OCI-LY1 (cell line): ENCODE data around the gene KY.

Source experiments
- H2AFZ ChIP-seq: fragments of 200-600 bp; sonication (generic), shearing (Covaris generic); 2 replicates; pipeline ENCODE4 v1.6.0; 2014; ENCODE audit warnings: antibody characterized with exemption, mild to moderate bottlenecking, low read length
- H3F3A ChIP-seq: fragments of 200-600 bp; sonication (generic), shearing (Covaris generic); 2 replicates; pipeline ENCODE4 v1.6.0; 2014; ENCODE audit warnings: mild to moderate bottlenecking, antibody characterized with exemption, low read length, moderate library complexity; ENCODE audit not compliant: insufficient read depth
- H3K27ac ChIP-seq: fragments of 200-600 bp; sonication (generic); 2 replicates; pipeline ENCODE4 v1.5.1; 2014; ENCODE audit warnings: low read length, mixed run types, mild to moderate bottlenecking, low read depth; ENCODE audit not compliant: poor library complexity, severe bottlenecking
- H3K27me3 ChIP-seq: fragments of 200-600 bp; sonication (generic); 2 replicates; pipeline ENCODE4 v1.6.0; 2014; ENCODE audit warnings: antibody characterized with exemption, mild to moderate bottlenecking, low read length, moderate library complexity; ENCODE audit not compliant: insufficient read depth
- H3K36me3 ChIP-seq: fragments of 200-600 bp; sonication (generic); 2 replicates; pipeline ENCODE4 v1.6.1; 2014; ENCODE audit warnings: mild to moderate bottlenecking, antibody characterized with exemption, low read length, moderate library complexity, mixed read lengths; ENCODE audit not compliant: insufficient read depth
- H3K4me1 ChIP-seq: fragments of 200-600 bp; sonication (generic); 2 replicates; pipeline ENCODE4 v1.5.1; 2014; ENCODE audit warnings: mild to moderate bottlenecking, low read length, moderate library complexity; ENCODE audit not compliant: insufficient read depth, severe bottlenecking
- H3K4me2 ChIP-seq: fragments of 200-600 bp; sonication (generic), shearing (Covaris generic); 2 replicates; pipeline ENCODE4 v1.6.1; 2014; ENCODE audit warnings: low read length
- H3K4me3 ChIP-seq: fragments of 200-600 bp; sonication (generic); 2 replicates; pipeline ENCODE4 v1.5.1; 2014; ENCODE audit warnings: low read length, low read depth, mild to moderate bottlenecking, mixed read lengths; ENCODE audit not compliant: poor library complexity, severe bottlenecking
- H3K79me2 ChIP-seq: fragments of 200-600 bp; shearing (Covaris generic); 2 replicates; pipeline ENCODE4 v1.6.1; 2016; ENCODE audit warnings: mixed run types, low read length, mixed read lengths; ENCODE audit not compliant: insufficient read depth
- H3K9ac ChIP-seq: fragments of 200-600 bp; sonication (generic), shearing (Covaris generic); 2 replicates; pipeline ENCODE4 v1.6.1; 2014; ENCODE audit warnings: mild to moderate bottlenecking, low read length, mixed read lengths
- H3K9me2 ChIP-seq: fragments of 200-600 bp; sonication (generic), shearing (Covaris generic); 2 replicates; pipeline ENCODE4 v1.6.1; 2014; ENCODE audit warnings: low read depth, mild to moderate bottlenecking, low read length, mixed read lengths
- H3K9me3 ChIP-seq: fragments of 200-600 bp; shearing (Covaris generic); 2 replicates; pipeline ENCODE4 v1.6.1; 2014; ENCODE audit warnings: low read length, mixed read lengths
- H4K20me1 ChIP-seq: fragments of 200-600 bp; sonication (generic), shearing (Covaris generic); 2 replicates; pipeline ENCODE4 v1.6.0; 2016; ENCODE audit warnings: mild to moderate bottlenecking, low read length; ENCODE audit not compliant: insufficient read depth
- CTCF ChIP-seq: fragments of 200-600 bp; sonication (generic), shearing (Covaris generic); IDR thresholded peaks from 2 replicates; pipeline ENCODE4 v1.5.1; 2017; ENCODE audit warnings: mild to moderate bottlenecking, antibody characterized with exemption, low read length, moderate library complexity, mixed read lengths
- EZH2 ChIP-seq: fragments of 200-600 bp; sonication (generic), shearing (Covaris generic); IDR thresholded peaks from 2 replicates; pipeline ENCODE4 v1.8.0; 2017; ENCODE audit warnings: borderline replicate concordance, mixed run types, mild to moderate bottlenecking, antibody characterized with exemption, low read length, moderate library complexity, mixed read lengths

KY gene

GRCh38 chr3:134652409-134652831 is 1.6 kb upstream of the KY start:
- Histone ChIP-seq H4K20me1 (no peaks in the 10 kb centered on the region), H3K27ac (no peak overlapping the region), H3K4me2 (no peak overlapping the region), H2AFZ (no peak overlapping the region), H3F3A (no peaks in the 10 kb centered on the region), H3K4me1 (no peaks in the 10 kb centered on the region), H3K9me3 (no peaks in the 10 kb centered on the region), H3K27me3 (no peaks in the 10 kb centered on the region), H3K79me2 (no peaks in the 10 kb centered on the region), H3K36me3 (no peaks in the 10 kb centered on the region), H3K9ac (no peak overlapping the region), H3K4me3 (no peak overlapping the region), H3K9me2 (no peaks in the 10 kb centered on the region)
- no peak for TF ChIP-seq CTCF

DNA sequence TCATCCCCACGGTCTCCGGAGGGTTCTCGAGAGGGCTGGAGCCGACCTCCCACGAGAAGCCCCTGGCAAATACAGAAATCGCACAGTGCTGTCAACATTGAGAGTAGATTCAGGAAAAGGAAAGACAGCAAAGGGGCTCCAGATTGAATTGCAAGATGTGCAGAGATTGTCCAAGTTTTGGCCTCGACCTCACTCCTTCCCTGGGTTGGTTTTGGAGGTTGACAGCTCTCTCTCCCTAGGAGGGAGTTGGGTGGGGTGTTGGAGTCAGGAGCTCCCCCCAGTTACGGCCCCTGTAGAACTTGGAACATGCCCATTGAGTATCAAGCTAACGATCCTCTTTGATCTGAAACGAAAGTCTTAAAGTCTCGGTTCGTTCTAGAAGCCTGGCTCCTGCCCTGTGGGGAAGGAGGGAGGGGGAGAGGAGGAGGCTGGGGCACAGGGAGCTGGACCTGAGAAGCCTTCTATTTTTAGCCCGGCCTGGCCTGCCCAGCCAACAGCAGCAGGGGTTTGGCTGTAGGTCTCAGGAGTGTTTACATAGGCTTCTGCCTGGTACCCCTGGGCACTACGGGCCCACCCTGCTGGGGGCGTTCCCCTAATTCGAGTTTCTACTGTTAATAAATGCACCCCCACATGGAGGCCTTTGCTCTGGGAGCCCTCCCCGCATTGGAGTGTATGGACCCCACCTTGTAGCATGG is 672 bp upstream of the KY start:
- Histone ChIP-seq H3K9ac (no peak overlapping the region), H3K27ac (no peak overlapping the region), H3K4me1 (no peaks in the 10 kb centered on the region), H3K79me2 (no peaks in the 10 kb centered on the region), H3K27me3 (no peaks in the 10 kb centered on the region), H4K20me1 (no peaks in the 10 kb centered on the region), H3K4me2 (no peak overlapping the region), H3K4me3 (no peak overlapping the region), H3K9me2 (no peaks in the 10 kb centered on the region), H3K36me3 (no peaks in the 10 kb centered on the region), H3K9me3 (no peaks in the 10 kb centered on the region), H2AFZ (no peak overlapping the region), H3F3A (no peaks in the 10 kb centered on the region)
- TF ChIP-seq CTCF (no peak), EZH2 (no peak)

DNA sequence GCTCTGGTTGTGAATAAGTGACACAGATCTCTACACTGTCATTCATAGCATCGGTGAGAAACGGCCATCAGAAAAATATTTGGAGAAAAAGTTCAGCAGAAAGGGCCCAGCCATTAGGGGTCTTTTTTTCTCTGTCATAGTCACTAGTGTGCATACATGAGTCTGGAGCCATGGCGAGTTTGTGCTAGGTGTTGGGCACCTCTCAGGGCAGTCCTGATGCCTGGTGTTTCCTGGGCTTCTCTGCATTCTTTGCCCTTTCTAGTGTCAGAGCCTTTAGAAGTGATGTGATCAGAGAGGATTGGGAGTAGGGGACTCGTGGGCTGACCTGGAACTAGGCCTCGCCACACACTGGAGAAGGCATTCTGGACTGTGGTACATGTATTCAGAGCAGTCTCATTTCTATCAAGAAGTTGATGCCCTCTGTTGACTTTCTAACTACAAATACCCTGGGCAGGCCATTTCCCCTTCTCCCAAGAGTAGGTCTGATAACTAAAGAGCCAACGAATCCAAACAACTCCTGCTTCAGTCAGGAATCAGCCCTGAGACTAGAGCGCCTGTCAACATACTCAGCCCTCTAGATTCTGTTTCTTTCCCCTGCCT is 1.6 kb downstream of the KY start:
- Histone ChIP-seq H3F3A (no peaks in the 10 kb centered on the region), H3K4me2 (no peak overlapping the region), H2AFZ (no peak overlapping the region), H3K79me2 (no peaks in the 10 kb centered on the region), H3K9me2 (no peaks in the 10 kb centered on the region), H3K27ac (no peak overlapping the region), H4K20me1 (no peaks in the 10 kb centered on the region), H3K36me3 (no peaks in the 10 kb centered on the region), H3K4me3 (no peak overlapping the region), H3K9ac (no peak overlapping the region), H3K27me3 (no peaks in the 10 kb centered on the region), H3K4me1 (no peaks in the 10 kb centered on the region), H3K9me3 (no peaks in the 10 kb centered on the region)
- TF ChIP-seq EZH2 (no peak), CTCF (no peak)
